ENCODE data around the gene SYPL2.

The SYPL2 gene

DNA sequence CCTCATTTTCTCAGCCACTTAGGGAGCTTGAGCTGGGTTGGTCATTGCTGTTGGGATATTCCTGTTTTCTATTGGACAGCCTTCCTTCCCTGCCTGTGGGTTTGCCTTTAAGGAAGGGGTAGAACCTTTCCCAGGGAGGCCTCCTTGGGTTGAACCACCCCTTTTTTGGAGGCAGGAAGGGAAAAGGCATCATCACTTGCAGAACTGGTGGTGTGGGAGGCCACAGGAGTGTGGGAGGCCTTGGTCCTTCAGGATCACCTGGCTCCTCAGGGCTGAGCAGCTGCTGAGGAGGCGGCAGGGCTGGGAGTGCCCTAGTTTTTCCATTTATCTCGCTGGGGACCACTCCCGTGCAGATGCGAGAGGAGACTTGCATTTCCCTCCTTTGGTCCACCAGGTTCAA is 26.9 kb downstream of the SYPL2 start:
- no peak for DNase-seq

DNA sequence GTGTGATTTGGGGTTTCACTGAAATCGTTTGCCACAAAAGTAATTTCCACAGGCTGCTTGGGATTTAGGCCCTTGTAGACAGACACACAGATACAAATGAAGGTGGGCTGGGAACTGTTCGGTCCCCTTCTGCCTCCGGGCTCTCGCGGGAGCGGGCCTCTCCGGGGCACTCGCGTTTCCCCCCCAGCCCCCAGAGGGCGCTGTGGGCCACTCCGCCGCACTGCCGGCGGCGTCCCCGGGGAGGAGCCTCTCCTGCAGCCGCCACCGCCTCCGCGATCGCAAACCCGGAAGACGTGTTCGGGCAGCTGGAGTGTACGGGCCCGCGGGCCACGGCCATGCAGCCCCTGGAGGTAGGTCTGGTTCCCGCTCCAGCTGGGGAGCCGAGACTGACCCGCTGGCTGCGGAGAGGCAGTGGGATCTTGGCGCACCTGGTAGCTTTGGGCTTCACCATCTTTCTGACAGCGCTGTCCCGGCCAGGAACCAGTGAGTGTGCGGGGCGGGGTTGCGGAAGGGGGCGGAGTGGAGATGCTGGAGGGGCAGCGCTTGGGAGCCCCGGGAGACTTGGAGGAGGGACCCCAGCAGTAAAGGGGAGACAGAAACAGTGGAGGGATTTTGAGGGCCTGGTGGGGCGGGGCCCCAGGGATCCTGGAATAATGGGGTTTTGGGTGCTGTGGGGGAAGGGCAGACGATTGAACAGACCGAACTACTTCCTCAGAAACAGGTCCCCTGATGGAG is 27.6 kb downstream of the SYPL2 start, which contains the start of gene CYB561D1:
Gene CYB561D1, plus strand, starts transcription at position 290 of the 735 bp plus-strand sequence. Its CDS starts 46 bp downstream, at position 336.
- DNase-seq: peak; percentile 82 to 86 (median 82)

DNA sequence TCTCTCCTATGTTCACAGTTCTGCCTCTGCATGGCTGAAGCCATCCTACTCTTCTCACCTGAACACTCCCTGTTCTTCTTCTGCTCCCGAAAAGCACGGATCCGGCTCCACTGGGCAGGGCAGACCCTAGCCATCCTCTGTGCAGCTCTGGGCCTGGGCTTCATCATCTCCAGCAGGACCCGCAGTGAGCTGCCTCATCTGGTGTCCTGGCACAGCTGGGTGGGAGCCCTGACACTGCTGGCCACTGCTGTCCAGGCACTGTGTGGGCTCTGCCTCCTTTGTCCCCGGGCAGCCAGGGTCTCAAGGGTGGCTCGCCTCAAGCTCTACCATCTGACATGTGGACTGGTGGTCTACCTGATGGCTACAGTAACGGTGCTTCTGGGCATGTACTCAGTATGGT is 29.4 kb downstream of the SYPL2 start:
- DNase-seq: no peak

GRCh38 chr1:109497449-109498160 is 31.3 kb downstream of the SYPL2 start:
- no peak for DNase-seq

- DNase-seq: no peak
Measured at GRCh38 chr1:109498161-109498801, 31.9 kb downstream of the SYPL2 start.

GRCh38 chr1:109499081-109499480 is 32.7 kb downstream of the SYPL2 start:
- no peak for DNase-seq

GRCh38 chr1:109499661-109500536 is 33.6 kb downstream of the SYPL2 start:
- DNase-seq: peak in 3 of 4 experiments; percentile 11 to 27 (median 18)

DNA sequence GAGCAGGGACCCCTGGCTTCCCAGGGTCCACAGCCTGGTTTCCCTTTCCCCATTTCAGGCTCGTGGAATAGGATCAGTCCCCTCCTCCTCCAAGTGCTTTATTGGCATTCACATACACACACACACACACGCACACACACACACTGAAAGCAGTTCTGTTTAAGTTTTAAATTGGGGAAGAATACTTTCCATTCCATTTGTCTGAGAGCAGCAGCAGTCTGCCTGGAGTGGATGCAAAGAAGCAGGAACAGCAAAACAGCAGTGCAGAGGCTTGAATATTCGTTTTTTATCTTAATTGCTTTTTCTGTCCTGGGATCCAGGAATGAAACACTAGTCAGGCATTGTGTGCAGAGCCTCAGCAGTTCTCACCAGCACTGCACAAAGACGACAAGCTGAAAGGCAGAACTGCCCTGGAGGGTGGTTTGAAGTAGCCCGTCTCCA is 34.6 kb downstream of the SYPL2 start:
- no peak for DNase-seq

- DNase-seq: no peak
Measured at GRCh38 chr1:109501644-109502363, 35.5 kb downstream of the SYPL2 start.

- peak in 1 of 4 experiments; percentile 10 for DNase-seq
Measured at GRCh38 chr1:109502364-109502851, 36.1 kb downstream of the SYPL2 start.

- DNase-seq: no peak
Measured at GRCh38 chr1:109503935-109504334, 37.6 kb downstream of the SYPL2 start.

GRCh38 chr1:109504974-109505373 is 38.6 kb downstream of the SYPL2 start:
- no peak for DNase-seq

- DNase-seq: no peak
Measured at GRCh38 chr1:109508001-109508872, 41.9 kb downstream of the SYPL2 start.

DNA sequence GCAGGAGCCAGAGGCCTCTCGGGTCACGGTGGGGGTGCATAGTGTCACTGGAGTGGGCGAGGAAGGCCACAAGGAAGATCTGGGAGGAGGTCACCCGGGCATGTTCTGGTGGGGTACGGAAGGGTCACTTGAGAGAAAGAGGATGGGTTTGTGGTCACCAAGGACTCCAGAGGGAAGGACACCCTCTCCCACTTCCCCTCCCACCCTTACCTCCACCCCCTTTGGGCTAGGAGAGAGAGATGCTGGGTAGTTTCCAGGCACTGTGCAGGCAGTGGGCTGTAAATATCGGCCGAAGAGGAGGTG is 42.5 kb downstream of the SYPL2 start:
- no peak for DNase-seq

GRCh38 chr1:109509176-109510134 is 43.1 kb downstream of the SYPL2 start, which contains the start of gene AMIGO1:
TSS of gene AMIGO1 (minus strand) at chr1:109509727. CDS start at chr1:109508912, 815 bp downstream.
- peak; percentile 15 to 53 (median 38) for DNase-seq

GRCh38 chr1:109513110-109513710 is 46.9 kb downstream of the SYPL2 start:
- no peak for DNase-seq

- DNase-seq: no peak
Measured at GRCh38 chr1:109514846-109515245, 48.5 kb downstream of the SYPL2 start.

GRCh38 chr1:109516872-109517271 is 50.5 kb downstream of the SYPL2 start:
- no peak for DNase-seq

- DNase-seq: no peak
Measured at GRCh38 chr1:109517337-109517736, 51.0 kb downstream of the SYPL2 start.

All from activated CD4-positive, CD25-positive, alpha-beta regulatory T cell (primary cell).